Stimulated activated CD4-positive, alpha-beta T cell treated with anti-CD3 and anti-CD28 coated beads, Interleukin-1b, Interleukin-23, amount 100 ng/mL, for 24 hours (primary cell): Measurements from ENCODE around the gene FFAR2.
"Not testable (repeated sequence)": the region's sequence is repeated elsewhere in the genome, so short reads cannot be mapped to it uniquely, and the experiment has no call there.

Experiments used
- DNase-seq, 4 experiments: peaks; one replicate each; pipeline ENCODE4 v3.0.0-alpha.2; 2020; ENCODE audit warnings: low read depth in 4 of 4, low spot score in 1 of 4

The FFAR2 gene

GRCh38 chr19:35423406-35423805 lies 24.7 kb upstream of the FFAR2 start:
- not testable (repeated sequence) for DNase-seq

- DNase-seq = no peak
These were observed 22.4 kb upstream of the FFAR2 start for GRCh38 chr19:35425682-35426081.

- no peak for DNase-seq
These were observed 20.9 kb upstream of the FFAR2 start for GRCh38 chr19:35427187-35427586.

- DNase-seq = no peak
These were observed 18.2 kb upstream of the FFAR2 start for GRCh38 chr19:35429698-35430408.

- no peak for DNase-seq
These were observed 17.5 kb upstream of the FFAR2 start for GRCh38 chr19:35430409-35431144.

- no peak for DNase-seq
These were observed 16.8 kb upstream of the FFAR2 start for GRCh38 chr19:35431145-35431807.

- DNase-seq = no peak
These were observed 15.1 kb upstream of the FFAR2 start for GRCh38 chr19:35432911-35433310.

GRCh38 chr19:35433448-35433847 lies 14.6 kb upstream of the FFAR2 start:
- DNase-seq = no peak

GRCh38 chr19:35435896-35436295 lies 12.2 kb upstream of the FFAR2 start:
- DNase-seq = no peak

GRCh38 chr19:35436477-35437405 lies 11.3 kb upstream of the FFAR2 start:
- peak in 1 of 4 experiments; percentile 12 for DNase-seq

- no peak for DNase-seq
These were observed 10.6 kb upstream of the FFAR2 start for GRCh38 chr19:35437406-35437951.

GRCh38 chr19:35438096-35438495 lies 10.0 kb upstream of the FFAR2 start:
- no peak for DNase-seq

GRCh38 chr19:35438527-35438926 lies 9.5 kb upstream of the FFAR2 start:
- no peak for DNase-seq

- no peak for DNase-seq
These were observed 8.1 kb upstream of the FFAR2 start for GRCh38 chr19:35439921-35440320.

GRCh38 chr19:35442091-35442490 lies 6.0 kb upstream of the FFAR2 start:
- DNase-seq = no peak

- DNase-seq = no peak
These were observed 3.3 kb upstream of the FFAR2 start for GRCh38 chr19:35444735-35445134.

GRCh38 chr19:35445826-35446593 lies 2.0 kb upstream of the FFAR2 start:
- no peak for DNase-seq

- DNase-seq = no peak
These were observed 1.4 kb downstream of the FFAR2 start for GRCh38 chr19:35449359-35450043.

- DNase-seq = no peak
These were observed 3.5 kb downstream of the FFAR2 start for GRCh38 chr19:35451338-35452096.
